ENCODE results near the gene BSDC1.

Gene BSDC1

GRCh38 chr1:32338637-32339145 is 55.5 kb downstream of the BSDC1 start:
- H3K4me3 ChIP-seq (ENCODE audit: low read depth, low read length): no peak overlapping the region
- TF ChIP-seq CTCF (IDR thresholded peaks at IDR 0.05; ENCODE audit: low read depth, low read length): no peak

- TF ChIP-seq CTCF (IDR thresholded peaks at IDR 0.05; ENCODE audit: low read depth, low read length): no peak
- no peak overlapping the region for H3K4me3 ChIP-seq (ENCODE audit: low read depth, low read length)
Observed at GRCh38 chr1:32337855-32338636, 56.2 kb downstream of the BSDC1 start.

- no peak for TF ChIP-seq CTCF (IDR thresholded peaks at IDR 0.05; ENCODE audit: low read depth, low read length)
- no peak overlapping the region for H3K4me3 ChIP-seq (ENCODE audit: low read depth, low read length)
Observed at GRCh38 chr1:32336963-32337675, 57.1 kb downstream of the BSDC1 start.

- peak overlapping the region; percentile 78 for H3K4me3 ChIP-seq (ENCODE audit: low read depth, low read length)
- no peak for TF ChIP-seq CTCF (IDR thresholded peaks at IDR 0.05; ENCODE audit: low read depth, low read length)
Observed at GRCh38 chr1:32336591-32336932, 57.7 kb downstream of the BSDC1 start.

- H3K4me3 ChIP-seq (ENCODE audit: low read depth, low read length): peak within 1 kb of the TSS; percentile 78
- no peak for TF ChIP-seq CTCF (IDR thresholded peaks at IDR 0.05; ENCODE audit: low read depth, low read length)
Observed at GRCh38 chr1:32335790-32336590, 58.3 kb downstream of the BSDC1 start, which contains the start of gene MARCKSL1. MARCKSL1 (minus strand) TSS chr1:32336233; CDS start chr1:32336033, 200 bp downstream.

GRCh38 chr1:32335535-32335789 is 58.8 kb downstream of the BSDC1 start:
- H3K4me3 ChIP-seq (ENCODE audit: low read depth, low read length): peak overlapping the region; percentile 78
- TF ChIP-seq CTCF (IDR thresholded peaks at IDR 0.05; ENCODE audit: low read depth, low read length): no peak
